OCI-LY1 (cell line): ENCODE data around the gene HNF1A.

ENCODE experiments used
- H2AFZ ChIP-seq: fragments of 200-600 bp; sonication (generic), shearing (Covaris generic); 2 replicates; pipeline ENCODE4 v1.6.0; 2014; ENCODE audit warnings: antibody characterized with exemption, mild to moderate bottlenecking, low read length
- H3F3A ChIP-seq: fragments of 200-600 bp; sonication (generic), shearing (Covaris generic); 2 replicates; pipeline ENCODE4 v1.6.0; 2014; ENCODE audit warnings: mild to moderate bottlenecking, antibody characterized with exemption, low read length, moderate library complexity; ENCODE audit not compliant: insufficient read depth
- H3K27ac ChIP-seq: fragments of 200-600 bp; sonication (generic); 2 replicates; pipeline ENCODE4 v1.5.1; 2014; ENCODE audit warnings: low read length, mixed run types, mild to moderate bottlenecking, low read depth; ENCODE audit not compliant: poor library complexity, severe bottlenecking
- H3K27me3 ChIP-seq: fragments of 200-600 bp; sonication (generic); 2 replicates; pipeline ENCODE4 v1.6.0; 2014; ENCODE audit warnings: antibody characterized with exemption, mild to moderate bottlenecking, low read length, moderate library complexity; ENCODE audit not compliant: insufficient read depth
- H3K36me3 ChIP-seq: fragments of 200-600 bp; sonication (generic); 2 replicates; pipeline ENCODE4 v1.6.1; 2014; ENCODE audit warnings: mild to moderate bottlenecking, antibody characterized with exemption, low read length, moderate library complexity, mixed read lengths; ENCODE audit not compliant: insufficient read depth
- H3K4me1 ChIP-seq: fragments of 200-600 bp; sonication (generic); 2 replicates; pipeline ENCODE4 v1.5.1; 2014; ENCODE audit warnings: mild to moderate bottlenecking, low read length, moderate library complexity; ENCODE audit not compliant: insufficient read depth, severe bottlenecking
- H3K4me2 ChIP-seq: fragments of 200-600 bp; sonication (generic), shearing (Covaris generic); 2 replicates; pipeline ENCODE4 v1.6.1; 2014; ENCODE audit warnings: low read length
- H3K4me3 ChIP-seq: fragments of 200-600 bp; sonication (generic); 2 replicates; pipeline ENCODE4 v1.5.1; 2014; ENCODE audit warnings: low read length, low read depth, mild to moderate bottlenecking, mixed read lengths; ENCODE audit not compliant: poor library complexity, severe bottlenecking
- H3K79me2 ChIP-seq: fragments of 200-600 bp; shearing (Covaris generic); 2 replicates; pipeline ENCODE4 v1.6.1; 2016; ENCODE audit warnings: mixed run types, low read length, mixed read lengths; ENCODE audit not compliant: insufficient read depth
- H3K9ac ChIP-seq: fragments of 200-600 bp; sonication (generic), shearing (Covaris generic); 2 replicates; pipeline ENCODE4 v1.6.1; 2014; ENCODE audit warnings: mild to moderate bottlenecking, low read length, mixed read lengths
- H3K9me2 ChIP-seq: fragments of 200-600 bp; sonication (generic), shearing (Covaris generic); 2 replicates; pipeline ENCODE4 v1.6.1; 2014; ENCODE audit warnings: low read depth, mild to moderate bottlenecking, low read length, mixed read lengths
- H3K9me3 ChIP-seq: fragments of 200-600 bp; shearing (Covaris generic); 2 replicates; pipeline ENCODE4 v1.6.1; 2014; ENCODE audit warnings: low read length, mixed read lengths
- H4K20me1 ChIP-seq: fragments of 200-600 bp; sonication (generic), shearing (Covaris generic); 2 replicates; pipeline ENCODE4 v1.6.0; 2016; ENCODE audit warnings: mild to moderate bottlenecking, low read length; ENCODE audit not compliant: insufficient read depth
- EZH2 ChIP-seq: fragments of 200-600 bp; sonication (generic), shearing (Covaris generic); IDR thresholded peaks from 2 replicates; pipeline ENCODE4 v1.8.0; 2017; ENCODE audit warnings: borderline replicate concordance, mixed run types, mild to moderate bottlenecking, antibody characterized with exemption, low read length, moderate library complexity, mixed read lengths
- TF ChIP-seq, protein P1 (sequence below): fragments of 200-600 bp; sonication (generic), shearing (Covaris generic); IDR thresholded peaks from 2 replicates; pipeline ENCODE4 v1.5.1; 2017; ENCODE audit warnings: mild to moderate bottlenecking, antibody characterized with exemption, low read length, moderate library complexity, mixed read lengths

HNF1A gene

DNA sequence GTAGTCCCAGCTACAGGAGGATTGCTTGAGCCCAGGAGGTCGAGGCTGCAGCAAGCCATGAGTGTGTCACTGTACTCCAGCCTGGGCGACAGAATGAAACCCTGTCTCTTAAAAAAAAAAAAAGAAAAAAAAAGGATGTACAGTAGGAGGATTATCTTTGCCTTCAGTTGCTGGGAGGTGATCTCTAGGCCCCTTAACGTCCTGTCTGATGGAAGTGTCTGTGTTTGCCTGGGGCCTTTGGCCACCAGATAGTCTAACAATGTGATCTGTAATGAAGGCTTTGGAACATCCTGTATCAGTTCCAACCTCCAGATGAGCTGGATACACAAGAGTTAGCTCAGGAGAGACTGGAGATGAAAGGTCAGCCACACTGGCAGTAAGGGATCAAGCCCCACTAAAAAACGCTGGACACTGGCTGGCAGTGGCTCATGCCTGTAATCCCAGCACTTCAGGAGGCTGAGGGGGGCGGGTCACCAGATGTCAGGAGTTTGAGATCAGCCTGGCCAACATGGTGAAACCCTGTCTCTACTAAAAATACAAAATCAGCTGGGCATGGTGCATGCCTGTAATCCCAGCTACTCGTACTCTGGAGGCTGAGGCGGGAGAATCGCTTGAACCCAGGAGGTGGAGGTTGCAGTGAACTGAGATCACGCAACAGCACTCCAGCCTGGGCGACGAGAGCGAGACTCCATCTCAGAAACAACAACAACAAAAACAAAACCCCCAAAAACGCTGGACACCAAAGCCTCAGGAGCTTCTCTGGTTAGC lies 19.0 kb upstream of the HNF1A start:
- Histone ChIP-seq H3K9me3 (no peaks in the 10 kb centered on the region), H3K4me2 (no peak overlapping the region), H3F3A (no peaks in the 10 kb centered on the region), H3K79me2 (no peaks in the 10 kb centered on the region), H3K36me3 (no peaks in the 10 kb centered on the region), H3K27ac (no peak overlapping the region), H3K4me3 (no peak overlapping the region), H4K20me1 (no peaks in the 10 kb centered on the region), H3K9ac (no peak overlapping the region), H3K4me1 (no peaks in the 10 kb centered on the region), H3K27me3 (0 out of 2 replicates have a peak, but pooled peaks cover 4% of the 10 kb centered on the region), H3K9me2 (no peaks in the 10 kb centered on the region), H2AFZ (no peak overlapping the region)
- no peak for TF ChIP-seq EZH2
- TF ChIP-seq, protein P1, sequence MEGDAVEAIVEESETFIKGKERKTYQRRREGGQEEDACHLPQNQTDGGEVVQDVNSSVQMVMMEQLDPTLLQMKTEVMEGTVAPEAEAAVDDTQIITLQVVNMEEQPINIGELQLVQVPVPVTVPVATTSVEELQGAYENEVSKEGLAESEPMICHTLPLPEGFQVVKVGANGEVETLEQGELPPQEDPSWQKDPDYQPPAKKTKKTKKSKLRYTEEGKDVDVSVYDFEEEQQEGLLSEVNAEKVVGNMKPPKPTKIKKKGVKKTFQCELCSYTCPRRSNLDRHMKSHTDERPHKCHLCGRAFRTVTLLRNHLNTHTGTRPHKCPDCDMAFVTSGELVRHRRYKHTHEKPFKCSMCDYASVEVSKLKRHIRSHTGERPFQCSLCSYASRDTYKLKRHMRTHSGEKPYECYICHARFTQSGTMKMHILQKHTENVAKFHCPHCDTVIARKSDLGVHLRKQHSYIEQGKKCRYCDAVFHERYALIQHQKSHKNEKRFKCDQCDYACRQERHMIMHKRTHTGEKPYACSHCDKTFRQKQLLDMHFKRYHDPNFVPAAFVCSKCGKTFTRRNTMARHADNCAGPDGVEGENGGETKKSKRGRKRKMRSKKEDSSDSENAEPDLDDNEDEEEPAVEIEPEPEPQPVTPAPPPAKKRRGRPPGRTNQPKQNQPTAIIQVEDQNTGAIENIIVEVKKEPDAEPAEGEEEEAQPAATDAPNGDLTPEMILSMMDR = no peak

DNA sequence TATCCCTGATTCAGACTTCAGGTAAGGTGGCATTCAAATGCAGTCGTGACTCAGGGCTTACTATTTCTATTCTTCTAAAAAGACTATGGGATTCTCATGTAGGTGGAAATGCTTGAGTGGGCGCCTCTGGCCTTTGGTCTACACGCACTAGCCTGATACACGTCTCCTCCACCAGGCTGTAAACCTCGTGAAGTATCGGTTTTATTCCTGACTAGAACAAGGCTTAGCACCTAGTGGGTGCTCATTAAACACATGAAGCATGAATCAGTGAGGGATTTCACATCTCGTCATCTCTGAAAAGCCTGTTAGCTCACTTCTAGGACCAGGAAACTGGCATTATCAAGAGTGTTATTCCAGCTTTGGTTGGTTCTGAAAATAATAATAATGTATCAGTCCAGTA lies 17.7 kb upstream of the HNF1A start:
- H3K27ac ChIP-seq = no peak overlapping the region
- H3K4me1 ChIP-seq = no peaks in the 10 kb centered on the region
- no peaks in the 10 kb centered on the region for H3K36me3 ChIP-seq
- no peaks in the 10 kb centered on the region for H3K79me2 ChIP-seq
- no peaks in the 10 kb centered on the region for H3F3A ChIP-seq
- 0 out of 2 replicates have a peak, but pooled peaks cover 4% of the 10 kb centered on the region for H3K27me3 ChIP-seq
- no peak overlapping the region for H3K4me2 ChIP-seq
- H3K9me2 ChIP-seq = no peaks in the 10 kb centered on the region
- H2AFZ ChIP-seq = no peak overlapping the region
- H3K4me3 ChIP-seq = no peak overlapping the region
- TF ChIP-seq, protein P1 = no peak
- no peak for TF ChIP-seq EZH2
- no peaks in the 10 kb centered on the region for H4K20me1 ChIP-seq
- no peak overlapping the region for H3K9ac ChIP-seq
- no peaks in the 10 kb centered on the region for H3K9me3 ChIP-seq

DNA sequence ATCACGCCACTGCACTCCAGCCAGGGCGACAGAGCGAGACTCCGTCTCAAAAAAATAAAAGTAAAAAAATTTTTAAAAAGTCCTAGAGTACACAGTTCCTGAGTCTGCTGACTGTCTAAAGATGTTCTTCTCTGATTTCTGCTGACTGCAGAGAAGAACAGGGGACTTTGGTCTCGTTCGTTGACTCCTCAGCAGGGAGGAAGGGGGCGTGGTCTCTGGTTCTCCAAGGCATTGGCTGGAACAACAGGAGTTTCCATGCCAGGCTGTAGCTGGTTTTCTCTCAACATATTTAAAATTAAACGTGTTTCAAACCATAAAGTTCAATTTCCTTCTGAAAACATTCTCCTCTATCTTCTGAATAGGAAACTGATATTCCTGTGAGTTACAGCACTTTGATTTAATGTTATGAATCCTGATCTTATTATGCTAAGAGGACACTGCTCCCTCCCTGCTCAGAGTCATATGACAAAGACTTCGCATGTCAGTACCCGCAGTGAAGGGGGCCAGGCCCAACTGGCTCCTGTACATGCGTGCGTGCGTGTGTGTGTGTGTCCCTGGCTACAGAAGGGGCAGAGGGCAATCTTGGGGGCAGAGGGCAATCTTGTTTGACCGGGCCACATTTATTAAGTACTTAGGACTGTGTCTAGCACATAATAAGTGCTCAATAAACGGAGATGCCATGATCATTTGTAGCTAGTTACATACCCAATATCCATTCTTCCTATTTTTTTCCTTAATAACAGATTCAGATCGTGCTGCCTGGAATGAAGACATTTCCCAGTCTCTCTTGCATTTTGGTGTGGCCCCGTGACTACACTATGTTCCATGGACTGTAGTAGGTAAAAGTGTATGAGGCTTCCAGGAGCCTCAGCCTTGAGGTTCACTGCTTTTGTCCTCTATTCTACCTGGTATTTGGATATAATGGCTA lies 16.5 kb upstream of the HNF1A start:
- Histone ChIP-seq H3K36me3 (no peaks in the 10 kb centered on the region), H4K20me1 (no peaks in the 10 kb centered on the region), H3F3A (no peaks in the 10 kb centered on the region), H3K9me2 (no peaks in the 10 kb centered on the region), H3K79me2 (no peaks in the 10 kb centered on the region), H2AFZ (no peak overlapping the region), H3K9me3 (no peaks in the 10 kb centered on the region), H3K27me3 (0 out of 2 replicates have a peak, but pooled peaks cover 4% of the 10 kb centered on the region), H3K9ac (no peak overlapping the region), H3K27ac (no peak overlapping the region), H3K4me1 (peaks cover 5% of the 10 kb centered on the region), H3K4me2 (no peak overlapping the region), H3K4me3 (no peak overlapping the region)
- no peak for TF ChIP-seq EZH2
- TF ChIP-seq, protein P1 = no peak
